SK-N-MC (cell line): Measurements from ENCODE around the gene NR4A2.

Experiments used
- EZH2 ChIP-seq: fragments of 200-600 bp; sonication (generic); IDR thresholded peaks from one replicate; pipeline ENCODE4 v1.6.1; 2017; ENCODE audit warnings: antibody characterized with exemption
- POLR2AphosphoS5 ChIP-seq: IDR thresholded peaks from 2 replicates; pipeline ENCODE4 v1.6.1; 2012; ENCODE audit warnings: mild to moderate bottlenecking, low read depth, low read length, borderline replicate concordance

GRCh38 chr2:156319811-156320485, 12.6 kb downstream of the NR4A2 start:
- TF ChIP-seq EZH2 (no peak), POLR2AphosphoS5 (no peak)
